NCI-H2107 (cell line): ENCODE results near the gene STK25.
"Not testable (repeated sequence)": the region's sequence is repeated elsewhere in the genome, so short reads cannot be mapped to it uniquely, and the experiment has no call there.

ENCODE experiments used
- DNase-seq: peaks from one replicate; lab custom pipeline; 2025; lab: John Stamatoyannopoulos, UW

Gene STK25

DNA sequence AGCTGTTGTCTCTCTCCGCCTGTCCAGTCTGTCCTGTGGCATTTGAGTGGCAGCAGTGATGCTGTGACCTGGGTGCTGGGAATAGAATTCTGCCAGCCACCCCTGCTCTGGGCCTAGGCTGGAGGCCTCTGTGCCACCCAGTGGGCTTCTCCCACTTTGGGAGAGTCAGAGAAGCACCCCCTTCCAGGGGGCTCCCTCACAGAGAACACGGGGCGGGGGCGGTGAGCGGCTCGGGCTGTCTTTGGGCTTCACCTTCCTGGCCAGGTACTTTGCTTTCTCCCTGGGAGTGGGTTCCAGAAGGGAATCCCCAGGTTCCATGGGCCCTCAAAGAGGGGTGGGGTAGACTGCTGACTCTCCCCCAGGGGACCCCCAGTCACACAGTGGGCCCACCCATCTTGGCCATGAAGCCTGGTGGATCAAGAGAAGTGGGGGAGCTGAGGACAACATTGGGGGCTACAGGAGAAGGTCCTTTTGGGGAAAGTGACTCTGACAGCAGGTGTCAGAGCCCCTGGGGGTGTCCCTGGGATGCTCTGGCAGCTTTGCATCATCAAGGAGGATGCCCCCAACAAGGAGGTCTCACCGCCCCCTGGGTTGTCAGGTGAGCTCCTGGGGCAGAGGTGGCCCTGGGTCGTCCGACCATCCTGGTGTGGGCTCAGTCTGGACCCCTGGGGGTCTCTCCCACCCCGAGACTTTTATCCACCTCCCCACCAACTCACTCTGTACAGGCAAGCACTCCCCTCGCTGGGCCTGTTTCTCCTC, 31.4 kb upstream of the STK25 start:
- DNase-seq: no peak

DNA sequence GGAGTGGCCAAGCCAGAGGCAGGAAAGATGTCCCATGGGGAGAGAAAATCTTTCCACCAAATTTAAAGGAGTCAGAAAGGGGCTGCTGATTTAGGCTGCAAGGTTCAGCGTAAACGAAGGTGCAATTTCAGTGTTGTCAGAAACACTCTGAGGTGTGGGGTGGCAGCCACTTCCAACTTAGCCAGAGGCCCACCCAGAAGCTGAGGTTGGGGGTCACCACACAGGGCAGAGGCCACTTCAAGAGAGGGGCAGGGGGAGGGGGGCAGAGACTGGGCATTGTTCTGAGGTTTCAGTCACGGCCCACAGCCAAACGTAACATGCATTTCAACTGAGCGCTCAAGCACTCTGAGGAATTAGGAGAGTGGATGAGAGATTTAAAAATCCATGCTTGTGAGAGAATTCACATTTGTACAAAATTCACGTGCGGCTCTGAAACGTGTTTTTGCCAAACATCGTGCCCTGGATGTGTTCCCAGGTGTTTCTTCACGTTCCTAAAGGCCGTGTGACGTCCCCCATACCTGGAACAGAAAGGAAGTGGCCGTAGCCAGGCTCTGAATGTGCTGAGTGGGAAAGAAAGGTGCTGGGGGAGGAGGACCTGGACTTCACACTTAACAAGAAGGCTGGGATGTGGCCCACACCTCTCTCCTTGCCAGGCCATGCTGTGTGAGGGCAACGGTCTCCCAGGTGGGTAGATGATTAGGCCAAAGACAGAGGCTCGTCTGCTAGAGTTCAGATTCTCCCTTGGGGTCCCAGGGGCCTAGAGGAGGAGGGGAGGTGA, 30.6 kb upstream of the STK25 start:
- no peak for DNase-seq

DNA sequence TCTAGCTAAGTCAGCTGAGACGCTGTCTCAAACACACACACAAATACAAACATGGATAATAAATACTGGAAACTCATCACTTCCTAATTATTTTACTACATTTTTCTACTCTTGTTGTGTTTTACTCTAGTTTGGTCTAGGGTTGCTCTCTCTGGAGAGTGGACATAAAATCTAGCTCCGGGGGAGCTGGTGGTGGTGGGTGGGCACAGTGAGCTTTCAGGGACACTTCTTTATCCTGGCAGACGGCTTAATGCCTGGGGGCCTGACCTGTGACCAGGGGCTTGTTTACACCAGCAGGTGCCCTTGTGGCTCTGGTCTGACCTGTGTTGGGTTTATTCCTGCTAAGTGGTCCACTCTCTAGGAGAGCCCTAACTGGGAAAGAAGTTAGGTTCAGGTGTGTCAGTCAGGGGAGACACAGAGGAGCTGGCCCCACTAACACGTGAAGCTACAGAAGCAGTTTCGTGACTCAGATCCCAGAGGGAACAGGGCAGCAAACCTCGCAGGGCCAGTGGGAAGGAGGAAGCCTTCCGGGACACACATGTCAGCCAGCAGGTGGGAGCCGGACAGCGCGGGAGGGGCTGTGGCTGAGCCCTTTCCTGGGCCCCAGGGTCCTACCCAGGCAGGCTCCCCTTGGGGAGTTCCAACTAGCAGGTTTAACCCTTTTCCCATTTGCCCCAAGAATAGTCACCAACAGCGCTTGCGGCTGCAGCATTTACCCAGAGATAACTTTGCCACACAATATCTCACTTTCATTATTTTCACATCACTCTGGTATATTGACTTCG, 27.7 kb upstream of the STK25 start:
- DNase-seq: no peak

DNA sequence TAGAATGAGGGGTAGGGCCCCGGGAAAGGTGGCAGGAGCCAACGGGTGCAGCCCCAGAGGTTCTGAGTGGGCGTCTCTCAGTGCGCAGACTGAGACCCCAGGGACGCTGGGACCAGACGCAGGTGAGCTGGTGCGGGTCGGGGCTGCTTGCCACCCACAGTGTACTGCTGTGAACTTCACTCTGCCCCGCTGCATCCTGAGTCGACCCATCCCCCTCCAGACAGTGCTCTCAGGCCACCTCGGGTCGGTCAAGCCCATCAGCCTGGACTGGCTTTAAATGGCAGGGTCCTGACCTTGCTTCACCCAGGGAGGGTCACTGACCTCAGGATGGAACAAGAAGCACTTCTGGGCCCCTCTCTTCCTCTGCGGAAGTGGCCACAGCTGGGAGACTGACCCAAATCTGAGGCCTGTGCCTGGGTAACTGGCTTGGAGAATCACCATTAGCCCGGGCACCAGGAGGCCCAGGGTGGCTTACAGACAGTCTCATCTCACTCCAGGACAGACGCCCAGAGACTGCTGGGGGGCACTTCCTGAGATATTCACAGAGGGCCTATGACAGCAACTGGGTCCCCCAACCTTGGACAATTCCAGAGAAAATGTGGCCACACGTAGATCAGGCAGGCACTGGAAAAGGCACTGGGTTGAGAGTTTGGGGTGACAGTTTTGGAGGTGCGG, 26.5 kb upstream of the STK25 start:
- no peak for DNase-seq

DNA sequence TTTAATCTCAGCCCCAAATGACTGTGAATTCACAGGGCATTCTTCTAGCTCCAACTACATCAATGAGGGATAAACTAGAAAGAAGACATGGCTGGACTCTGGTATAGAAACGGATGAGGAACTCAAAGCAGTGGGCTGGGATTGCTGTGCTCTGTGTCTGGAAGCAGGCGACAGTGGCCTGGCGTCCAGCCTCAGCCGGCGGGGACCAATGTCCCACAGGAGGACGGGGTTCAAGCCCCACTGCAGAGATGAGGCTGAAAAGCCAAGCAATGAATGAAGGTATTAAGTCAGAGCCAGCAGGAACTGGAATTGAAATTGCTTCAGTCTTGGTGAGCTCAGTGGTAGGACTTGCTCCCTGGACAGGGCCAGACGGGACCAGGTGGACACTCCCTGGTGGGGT, 25.9 kb upstream of the STK25 start:
- no peak for DNase-seq

DNA sequence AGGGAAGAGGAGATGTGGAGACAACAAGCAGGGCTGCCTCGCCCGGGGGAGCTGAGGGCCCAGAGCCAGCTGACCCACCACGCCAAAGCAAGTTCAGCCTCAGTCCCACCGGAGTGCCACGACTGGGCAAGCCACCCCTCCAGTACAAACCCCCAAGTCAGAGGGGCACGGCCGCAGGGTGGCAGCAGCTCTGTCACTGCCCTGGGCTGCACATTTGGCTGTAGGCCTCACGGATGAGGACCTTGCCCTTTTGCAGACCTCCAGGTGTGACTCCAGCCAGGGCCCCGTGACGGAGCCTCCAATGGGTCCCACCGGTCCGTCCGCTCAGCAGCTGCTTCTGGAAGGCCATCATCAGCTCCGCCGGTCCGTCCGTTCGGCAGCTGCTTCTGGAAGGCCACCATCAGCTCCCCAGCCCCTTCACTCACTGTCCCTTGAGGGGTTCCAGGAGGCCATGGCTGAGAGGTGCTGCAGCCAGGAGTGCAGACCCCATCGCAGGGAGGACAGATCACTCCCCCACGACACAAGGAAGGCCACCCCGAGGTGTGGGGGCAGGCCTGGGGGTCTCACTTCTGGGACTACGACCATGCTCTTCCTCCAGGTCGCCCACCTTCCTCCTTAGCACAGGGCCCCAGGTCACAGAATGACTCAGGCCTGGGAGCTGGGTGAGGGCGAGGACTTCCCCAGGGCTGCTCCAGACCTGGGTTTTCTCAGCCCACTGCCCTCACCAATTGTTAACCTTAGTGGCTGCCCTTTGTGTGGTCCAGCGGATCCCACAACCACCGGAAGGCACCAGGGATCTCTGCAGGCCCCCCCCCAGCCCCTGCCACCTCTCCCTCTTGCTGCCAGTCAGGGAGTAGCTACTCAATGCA, 24.6 kb upstream of the STK25 start:
- no peak for DNase-seq

DNA sequence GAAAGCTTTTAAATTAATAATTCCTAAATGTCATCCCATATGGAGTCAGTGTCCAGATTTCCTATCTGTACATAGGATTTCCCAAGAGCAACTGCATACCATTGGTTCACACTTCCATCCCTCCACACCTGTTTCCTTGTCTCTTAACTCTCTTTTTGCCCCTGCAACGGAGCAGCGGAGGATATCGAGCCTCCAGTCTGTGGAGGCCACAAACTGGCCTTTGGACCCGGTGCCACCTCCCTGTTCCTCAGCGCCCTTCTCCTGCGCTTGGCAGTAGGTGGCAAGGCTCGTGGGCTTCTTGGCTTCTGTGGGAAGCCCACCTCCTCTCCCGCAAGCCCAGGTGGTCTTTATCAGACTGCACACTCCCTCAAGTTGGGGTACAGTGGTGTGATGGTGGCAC, 23.8 kb upstream of the STK25 start:
- DNase-seq: no peak

DNA sequence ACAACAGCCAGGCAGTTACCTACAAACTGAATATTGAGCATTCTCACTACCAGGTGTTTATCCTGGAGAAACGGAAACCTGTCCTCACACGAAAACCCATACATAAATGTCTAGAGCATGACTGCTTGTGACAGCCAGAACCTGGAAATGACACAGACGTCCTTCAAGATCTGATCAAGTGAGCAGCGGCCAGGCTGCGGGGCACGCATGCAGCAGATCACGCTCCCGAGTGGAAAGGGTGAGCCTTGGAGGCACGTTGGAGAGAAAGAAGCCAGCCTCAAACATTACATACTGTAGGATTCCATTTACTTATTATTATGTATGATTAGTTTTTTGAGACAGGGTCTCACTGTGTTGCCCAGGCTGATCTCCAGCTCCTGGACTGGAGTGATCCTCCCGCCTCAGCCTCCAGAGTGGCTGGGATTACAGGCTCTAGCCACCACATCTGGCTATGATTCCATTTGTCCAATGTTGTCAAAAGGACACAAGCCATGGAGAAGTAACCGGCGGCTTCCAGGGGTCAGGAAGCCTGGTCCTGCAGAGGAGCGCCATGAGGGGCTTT, 22.9 kb upstream of the STK25 start:
- no peak for DNase-seq

DNA sequence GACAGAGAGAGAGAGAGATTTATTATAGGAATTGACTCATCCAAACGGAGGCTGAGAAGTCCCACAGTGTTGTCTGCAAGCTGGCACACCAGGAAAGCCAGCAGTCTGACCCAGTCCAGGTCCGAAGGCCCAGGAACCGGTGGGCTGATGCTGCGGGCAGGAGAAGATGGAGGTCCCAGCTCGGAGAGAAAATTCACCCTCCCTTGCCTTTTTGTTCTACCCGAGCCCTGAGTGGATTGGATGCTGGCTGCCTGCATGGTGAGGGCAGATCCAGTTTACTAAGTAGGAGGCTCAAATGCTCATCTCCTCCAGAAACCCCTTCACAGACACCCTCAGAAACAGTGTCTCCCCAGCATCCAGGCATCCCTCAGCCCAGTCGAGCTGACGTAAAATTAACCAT, 22.2 kb upstream of the STK25 start:
- DNase-seq: no peak

DNA sequence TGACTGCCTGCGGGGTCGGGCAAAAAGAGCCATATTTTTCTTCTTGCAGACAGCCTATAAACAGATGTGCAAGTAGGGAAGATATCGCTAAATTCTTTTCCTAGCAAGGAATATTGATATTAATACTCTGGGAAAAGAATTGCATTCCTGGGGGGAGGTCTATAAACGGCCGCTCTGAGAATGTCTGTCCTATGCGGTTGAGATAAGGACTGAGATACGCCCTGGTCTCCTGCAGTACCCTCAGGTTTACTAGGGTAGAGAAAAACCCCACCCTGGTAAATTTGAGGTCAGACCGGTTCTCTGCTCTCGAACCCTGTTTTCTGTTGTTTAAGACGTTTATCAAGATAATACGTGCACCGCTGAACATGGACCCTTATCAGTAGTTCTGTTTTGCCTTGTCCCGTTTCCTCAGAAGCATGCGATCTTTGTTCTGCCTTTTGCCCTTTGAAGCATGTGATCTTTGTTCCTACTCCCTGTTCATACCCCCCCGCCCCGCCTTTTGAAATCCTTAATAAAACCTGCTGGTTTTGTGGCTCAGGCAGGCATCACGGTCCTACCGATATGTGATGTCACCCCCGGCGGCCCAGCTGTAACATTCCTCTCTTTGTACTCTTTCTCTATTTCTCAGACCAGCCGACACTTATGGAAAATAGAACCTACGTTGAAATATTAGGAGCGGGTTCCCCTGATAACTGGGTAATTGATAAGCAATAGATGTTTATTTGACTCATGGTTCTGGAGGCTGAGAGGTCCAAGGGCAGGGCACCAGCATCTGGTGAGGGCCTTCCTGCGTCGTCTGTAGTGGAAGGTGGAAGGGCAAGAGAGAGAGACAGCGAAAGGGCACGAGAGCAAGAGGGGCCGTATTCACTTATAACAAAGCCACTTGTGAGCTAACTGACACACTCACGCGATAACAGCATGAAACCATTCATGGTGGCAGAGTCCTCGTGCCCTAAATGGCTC, 17.7 kb upstream of the STK25 start:
- DNase-seq: not testable (repeated sequence)

DNA sequence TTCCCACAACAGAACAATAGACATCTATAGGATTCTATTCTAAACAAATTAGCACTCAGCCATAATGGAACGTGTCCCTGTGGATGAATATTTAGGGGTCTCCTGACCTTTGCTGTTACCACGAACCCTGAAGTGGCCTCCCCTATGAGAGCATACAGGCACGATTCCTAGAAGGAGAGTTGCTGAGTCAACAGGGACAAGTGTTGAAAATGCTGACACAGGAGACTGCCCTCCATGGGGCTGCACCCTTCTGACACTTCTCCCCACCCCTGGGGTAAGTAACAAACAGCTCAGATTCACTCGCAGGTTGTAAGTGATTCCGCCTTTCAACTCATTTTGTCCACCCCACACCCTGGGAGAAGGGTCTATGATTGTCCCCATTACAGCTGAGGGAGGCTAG, 14.1 kb upstream of the STK25 start:
- no peak for DNase-seq

DNA sequence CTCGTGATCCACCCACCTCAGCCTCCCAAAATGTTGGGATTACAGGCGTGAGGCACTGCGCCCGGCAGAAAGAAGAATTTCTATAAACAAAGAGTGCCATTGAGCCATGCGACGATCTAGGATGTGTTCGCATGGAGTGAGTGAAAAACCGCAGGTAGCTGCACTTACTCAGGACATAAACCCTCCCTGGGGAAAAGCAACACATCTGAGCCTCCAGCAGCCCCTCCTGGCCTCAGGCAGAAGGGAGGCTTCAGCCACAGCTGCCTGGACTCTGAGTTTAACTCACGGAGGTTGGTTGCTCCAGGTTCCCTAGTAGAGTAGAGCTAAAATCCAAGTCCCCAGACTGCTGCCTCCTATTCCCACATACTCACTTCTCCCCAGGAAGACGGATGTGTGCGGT, 11.3 kb upstream of the STK25 start:
- peak; percentile 29 for DNase-seq

DNA sequence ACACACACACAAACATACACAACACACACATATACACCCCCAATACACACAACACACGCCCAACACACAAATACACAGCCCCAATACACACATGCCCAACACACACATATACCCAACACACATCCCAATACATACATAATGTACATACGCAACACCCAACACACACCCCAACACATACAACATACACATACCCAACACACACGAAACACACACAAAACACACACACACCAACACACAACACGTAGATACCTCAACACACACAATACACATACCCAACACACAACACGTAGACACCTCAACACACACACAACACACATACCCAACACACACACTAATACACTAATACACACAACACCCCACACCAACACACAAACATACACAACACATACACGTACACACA, 8.9 kb upstream of the STK25 start:
- no peak for DNase-seq

DNA sequence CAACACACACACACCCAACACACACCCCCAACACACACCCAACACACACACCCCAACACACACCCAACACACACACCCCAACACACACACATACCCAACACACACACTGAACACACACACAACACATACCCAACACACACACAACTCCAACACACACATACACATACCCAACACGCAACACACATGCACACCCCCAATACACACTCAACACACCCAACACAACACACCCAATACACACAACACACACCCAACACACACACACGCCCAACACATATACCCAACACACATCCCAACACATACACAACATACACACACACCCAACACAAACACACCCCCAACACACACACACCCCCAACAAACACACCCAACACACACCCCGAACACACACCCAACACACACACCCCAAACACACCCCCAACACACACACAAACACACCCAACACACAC, 8.2 kb upstream of the STK25 start:
- DNase-seq: no peak

DNA sequence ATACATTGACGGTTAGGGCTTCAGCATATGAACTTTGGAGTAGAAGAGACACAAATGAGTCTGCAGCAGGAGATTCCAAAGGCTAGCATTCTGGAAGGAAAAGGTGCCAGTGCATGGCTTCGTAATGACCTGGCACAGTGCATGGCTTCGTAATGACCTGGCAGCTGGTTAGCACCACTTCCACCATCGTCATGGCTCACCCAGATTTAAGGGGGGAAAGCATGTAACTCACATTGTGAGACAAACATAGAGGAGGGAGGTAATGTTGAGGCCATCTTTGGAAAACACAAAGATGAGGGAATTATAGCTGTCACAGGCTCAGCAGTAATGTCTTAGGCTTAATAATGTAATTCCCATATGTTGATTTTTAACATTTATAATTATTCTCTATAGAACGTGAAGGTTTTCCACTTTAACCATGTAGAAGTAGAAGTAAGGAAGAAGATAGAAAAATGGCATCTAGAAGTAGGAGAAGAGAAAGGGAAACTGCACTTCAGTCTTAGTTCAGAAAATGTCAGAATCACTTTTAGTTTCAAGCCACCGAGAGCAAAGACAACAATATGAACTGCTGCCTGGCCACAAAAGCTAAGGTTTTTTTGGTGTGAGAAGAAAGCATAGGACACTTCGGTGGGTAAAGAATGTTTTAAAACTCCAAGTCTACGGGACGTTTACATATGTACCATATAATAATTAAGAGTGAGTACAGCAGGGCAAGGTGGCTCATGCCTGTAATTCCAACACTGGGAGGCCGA, 6.8 kb upstream of the STK25 start:
- no peak for DNase-seq

DNA sequence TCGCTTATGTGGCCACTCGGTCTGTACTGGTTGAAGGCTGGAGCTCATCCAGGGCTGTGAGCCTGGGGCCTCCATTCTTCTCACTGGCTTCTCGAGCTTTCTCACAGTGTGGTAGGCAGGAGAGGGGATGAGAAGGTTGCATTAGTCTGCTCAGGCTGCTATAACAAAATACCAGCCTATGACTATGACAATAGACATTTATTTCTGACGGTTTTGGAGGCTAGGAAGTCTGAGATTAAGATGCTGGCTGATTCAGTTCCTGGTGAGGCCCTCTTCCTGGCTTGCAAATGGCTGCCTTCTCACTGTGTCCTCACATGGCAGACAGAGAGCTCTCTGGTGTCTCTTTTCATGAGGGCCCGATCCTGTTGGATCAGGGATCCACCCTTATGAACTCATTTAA, 6.2 kb upstream of the STK25 start:
- DNase-seq: no peak

DNA sequence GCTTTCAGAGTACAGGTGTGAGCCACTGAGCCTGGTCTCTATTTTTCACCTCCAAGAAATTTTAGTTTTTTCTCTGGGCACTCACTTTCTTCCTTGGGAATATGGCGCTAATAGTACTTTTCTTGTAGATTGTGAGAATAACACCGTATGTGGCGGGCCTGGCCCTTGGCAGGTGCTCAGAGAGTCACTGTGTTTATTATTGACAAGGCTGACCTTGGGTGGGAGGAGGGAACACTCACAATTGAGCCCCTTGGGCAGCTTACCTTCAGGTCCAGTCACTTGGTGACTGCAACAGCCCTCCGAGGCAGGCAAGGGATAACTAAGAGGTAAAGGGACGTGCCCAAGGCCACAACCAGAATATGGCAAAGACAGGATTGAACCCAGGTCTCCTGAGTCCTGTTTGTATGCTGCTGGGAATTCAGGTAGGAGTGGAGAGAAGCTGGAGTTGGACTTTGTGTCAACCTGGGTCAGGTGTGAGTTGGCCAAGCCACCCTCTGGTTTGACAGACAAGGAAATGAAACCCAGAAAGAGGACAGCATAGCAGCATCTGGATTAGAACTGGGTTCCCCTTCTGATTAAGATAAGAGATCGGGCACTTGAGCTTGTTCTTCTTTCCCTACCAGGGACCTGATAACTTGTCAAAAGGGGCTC, 2.8 kb upstream of the STK25 start:
- no peak for DNase-seq

DNA sequence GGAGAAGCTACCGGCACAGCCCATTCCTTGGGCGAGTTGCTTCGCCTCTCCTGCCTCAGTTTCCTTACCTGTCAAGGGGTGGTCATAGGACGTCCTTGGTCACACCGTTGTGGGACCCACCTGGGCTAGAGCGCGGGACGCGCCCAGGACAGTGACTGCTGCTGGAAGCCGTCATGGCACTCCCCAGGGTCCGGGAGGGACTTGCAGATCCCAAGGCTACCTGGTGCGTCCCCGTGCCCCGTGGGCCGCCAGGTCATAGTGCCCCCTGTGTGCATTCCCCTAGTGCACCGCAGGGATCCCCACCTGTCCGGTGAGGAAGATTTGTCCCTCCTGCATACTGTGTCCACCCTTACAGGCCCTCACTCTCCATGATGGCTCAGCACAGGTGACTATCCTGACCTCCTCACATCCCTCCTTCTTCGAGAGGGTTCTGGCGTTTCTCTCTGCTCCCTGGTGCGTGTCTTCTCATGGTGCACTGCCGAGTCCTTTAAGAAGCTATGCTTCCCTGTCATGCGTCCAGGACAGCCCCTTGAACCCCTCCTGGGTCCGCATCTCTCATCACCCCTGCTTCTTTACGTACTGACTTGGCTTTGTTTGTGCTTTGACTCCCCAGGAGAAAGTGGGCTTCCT, 886 bp upstream of the STK25 start:
- no peak for DNase-seq
